Loucy (cell line): Measurements from ENCODE around the gene EIF4E3.

ENCODE experiments used
- H2AFZ ChIP-seq: fragments of 200-600 bp; sonication (generic); 2 replicates; pipeline ENCODE4 v1.6.0; 2016; ENCODE audit warnings: antibody characterized with exemption, mild to moderate bottlenecking, low read length, moderate library complexity
- H3F3A ChIP-seq: fragments of 200-600 bp; 2 replicates; pipeline ENCODE4 v1.6.0; 2016; ENCODE audit warnings: antibody characterized with exemption, low read depth, mild to moderate bottlenecking
- H3K27me3 ChIP-seq: fragments of 200-600 bp; sonication (generic); 2 replicates; pipeline ENCODE4 v1.6.1; 2014; ENCODE audit warnings: low read length, mild to moderate bottlenecking; ENCODE audit not compliant: insufficient read depth, poor library complexity, severe bottlenecking
- H3K36me3 ChIP-seq: fragments of 200-600 bp; sonication (generic); 2 replicates; pipeline ENCODE4 v1.6.1; 2016; ENCODE audit warnings: low read length; ENCODE audit not compliant: insufficient read depth
- H3K4me1 ChIP-seq: fragments of 200-600 bp; sonication (generic); 2 replicates; pipeline ENCODE4 v1.5.1; 2014; ENCODE audit warnings: low read length, mild to moderate bottlenecking; ENCODE audit not compliant: insufficient read depth, poor library complexity, severe bottlenecking
- H3K4me2 ChIP-seq: fragments of 200-600 bp; sonication (generic); 2 replicates; pipeline ENCODE4 v1.6.0; 2014; ENCODE audit warnings: antibody characterized with exemption, low read length, low read depth, mild to moderate bottlenecking; ENCODE audit not compliant: poor library complexity, severe bottlenecking
- H3K4me3 ChIP-seq: fragments of 200-600 bp; sonication (generic); 2 replicates; pipeline ENCODE4 v1.5.1; 2014; ENCODE audit warnings: low read length, mild to moderate bottlenecking, mixed read lengths; ENCODE audit not compliant: poor library complexity, severe bottlenecking
- H3K79me2 ChIP-seq: fragments of 200-600 bp; sonication (generic); 2 replicates; pipeline ENCODE4 v1.6.1; 2014; ENCODE audit warnings: low read length; ENCODE audit not compliant: insufficient read depth
- H3K9ac ChIP-seq: fragments of 200-600 bp; sonication (generic); 2 replicates; pipeline ENCODE4 v1.6.0; 2014; ENCODE audit warnings: mild to moderate bottlenecking, low read depth, low read length, moderate library complexity; ENCODE audit not compliant: poor library complexity, severe bottlenecking
- H3K9me2 ChIP-seq: fragments of 200-600 bp; sonication (generic); replicated peaks from 2 replicates; pipeline ENCODE4 v1.6.1; 2016; ENCODE audit warnings: low read depth, low read length, mixed read lengths
- H3K9me3 ChIP-seq: fragments of 200-600 bp; sonication (generic); 2 replicates; pipeline ENCODE4 v1.6.1; 2014; ENCODE audit warnings: mild to moderate bottlenecking, antibody characterized with exemption, low read length, low read depth; ENCODE audit not compliant: insufficient read depth
- H4K20me1 ChIP-seq: fragments of 200-600 bp; sonication (generic); 2 replicates; pipeline ENCODE4 v1.6.0; 2014; ENCODE audit warnings: antibody characterized with exemption, low read length, mild to moderate bottlenecking; ENCODE audit not compliant: insufficient read depth, poor library complexity, severe bottlenecking
- EZH2phosphoT487 ChIP-seq: fragments of 200-600 bp; IDR thresholded peaks from 2 replicates; pipeline ENCODE4 v1.6.1; 2018; ENCODE audit warnings: antibody characterized with exemption, mild to moderate bottlenecking, moderate library complexity, borderline replicate concordance
- TF ChIP-seq, protein P1 (sequence below): fragments of 200-600 bp; sonication (generic); conservative IDR thresholded peaks from 2 replicates; pipeline ENCODE4 v1.5.1; 2014; ENCODE audit warnings: mild to moderate bottlenecking, antibody characterized with exemption, low read length

The EIF4E3 gene

DNA sequence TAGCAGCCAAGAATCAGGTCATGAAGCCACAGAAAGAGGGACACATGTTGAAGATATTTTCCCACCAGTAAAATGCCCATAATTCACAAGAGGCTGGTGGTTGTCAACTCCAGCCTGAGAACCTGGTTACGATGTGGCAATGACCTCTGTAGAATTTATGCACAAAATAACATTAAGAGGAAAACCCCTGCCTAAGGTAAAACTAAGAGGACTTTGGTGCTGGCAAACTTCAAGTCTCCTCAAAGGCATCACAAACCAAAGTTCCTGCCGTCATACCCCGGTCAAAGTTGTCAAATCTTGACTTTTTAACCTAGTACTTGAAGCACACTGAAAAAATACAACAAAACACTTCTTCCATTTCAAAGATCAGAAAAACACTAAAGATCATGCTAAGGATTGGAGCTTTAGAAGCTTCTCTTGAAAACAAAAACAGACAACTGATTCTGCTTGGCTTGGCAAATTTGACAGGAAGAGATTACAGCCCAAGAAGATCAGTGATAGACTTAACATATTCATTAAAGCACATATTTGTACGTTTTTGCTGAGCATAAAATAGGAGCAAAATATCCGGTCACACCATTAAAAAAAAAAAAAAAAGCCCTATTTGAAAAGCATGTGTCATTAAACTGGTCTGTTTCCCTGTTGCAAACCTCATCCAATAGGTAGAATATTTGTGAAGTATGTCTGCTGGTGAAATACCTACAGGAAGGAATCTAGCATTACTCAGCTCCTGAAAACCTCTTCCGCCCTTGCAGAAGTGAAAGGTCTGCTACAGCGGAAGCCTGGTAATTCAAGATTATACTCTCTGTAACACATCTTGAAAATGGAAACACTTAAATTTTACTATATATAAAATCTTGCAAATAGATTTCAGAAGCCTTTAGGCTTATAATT is 22.8 kb downstream of the EIF4E3 start:
- Histone ChIP-seq H3K9me3 (no peaks in the 10 kb centered on the region), H3K9ac (peak overlapping the region; percentile 62), H3K36me3 (no peaks in the 10 kb centered on the region), H3K27me3 (no peaks in the 10 kb centered on the region), H3K4me1 (peaks cover 54% of the 10 kb centered on the region), H3K4me2 (peak overlapping the region; percentile 70), H2AFZ (peak overlapping the region; percentile 4; the same call in 1 of the 2 replicates), H4K20me1 (no peaks in the 10 kb centered on the region), H3F3A (peaks cover 22% of the 10 kb centered on the region), H3K79me2 (no peaks in the 10 kb centered on the region), H3K4me3 (peak overlapping the region; percentile 63), H3K9me2 (no peaks in the 10 kb centered on the region)
- no peak for TF ChIP-seq EZH2phosphoT487
- TF ChIP-seq, protein P1, sequence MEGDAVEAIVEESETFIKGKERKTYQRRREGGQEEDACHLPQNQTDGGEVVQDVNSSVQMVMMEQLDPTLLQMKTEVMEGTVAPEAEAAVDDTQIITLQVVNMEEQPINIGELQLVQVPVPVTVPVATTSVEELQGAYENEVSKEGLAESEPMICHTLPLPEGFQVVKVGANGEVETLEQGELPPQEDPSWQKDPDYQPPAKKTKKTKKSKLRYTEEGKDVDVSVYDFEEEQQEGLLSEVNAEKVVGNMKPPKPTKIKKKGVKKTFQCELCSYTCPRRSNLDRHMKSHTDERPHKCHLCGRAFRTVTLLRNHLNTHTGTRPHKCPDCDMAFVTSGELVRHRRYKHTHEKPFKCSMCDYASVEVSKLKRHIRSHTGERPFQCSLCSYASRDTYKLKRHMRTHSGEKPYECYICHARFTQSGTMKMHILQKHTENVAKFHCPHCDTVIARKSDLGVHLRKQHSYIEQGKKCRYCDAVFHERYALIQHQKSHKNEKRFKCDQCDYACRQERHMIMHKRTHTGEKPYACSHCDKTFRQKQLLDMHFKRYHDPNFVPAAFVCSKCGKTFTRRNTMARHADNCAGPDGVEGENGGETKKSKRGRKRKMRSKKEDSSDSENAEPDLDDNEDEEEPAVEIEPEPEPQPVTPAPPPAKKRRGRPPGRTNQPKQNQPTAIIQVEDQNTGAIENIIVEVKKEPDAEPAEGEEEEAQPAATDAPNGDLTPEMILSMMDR: no peak

DNA sequence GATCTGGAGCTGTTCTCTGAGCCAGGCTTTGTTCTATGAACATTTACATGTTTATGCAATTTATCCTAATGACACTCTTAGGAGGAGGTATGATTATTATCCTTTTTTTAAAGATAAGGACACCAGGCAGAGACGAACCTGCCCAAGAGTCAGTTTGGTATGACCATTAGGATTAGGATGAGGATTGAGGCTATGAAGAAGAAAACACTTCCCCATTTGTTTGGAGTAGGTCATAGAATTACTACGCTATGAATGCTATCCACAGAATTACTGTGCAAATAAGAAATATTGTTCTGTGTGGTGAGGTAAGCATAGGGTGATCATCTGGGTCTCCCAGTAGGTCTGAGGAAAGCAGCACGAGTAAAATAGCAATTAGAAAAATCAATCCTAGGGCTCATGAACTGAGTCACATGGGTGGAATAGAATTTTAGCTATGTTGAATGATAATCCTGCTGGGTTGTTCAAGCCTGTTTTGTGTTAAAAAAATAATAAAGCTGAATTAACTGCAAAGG is 23.9 kb downstream of the EIF4E3 start:
- Histone ChIP-seq H3K9me2 (no peaks in the 10 kb centered on the region), H3K4me3 (peak overlapping the region; percentile 63), H3K9ac (peak overlapping the region; percentile 62), H2AFZ (no peak overlapping the region), H3K9me3 (no peaks in the 10 kb centered on the region), H3K27me3 (no peaks in the 10 kb centered on the region), H3K4me2 (peak overlapping the region; percentile 70), H3K4me1 (peaks cover 54% of the 10 kb centered on the region), H3K79me2 (no peaks in the 10 kb centered on the region), H3F3A (peaks cover 22% of the 10 kb centered on the region), H4K20me1 (no peaks in the 10 kb centered on the region), H3K36me3 (no peaks in the 10 kb centered on the region)
- no peak for TF ChIP-seq EZH2phosphoT487

DNA sequence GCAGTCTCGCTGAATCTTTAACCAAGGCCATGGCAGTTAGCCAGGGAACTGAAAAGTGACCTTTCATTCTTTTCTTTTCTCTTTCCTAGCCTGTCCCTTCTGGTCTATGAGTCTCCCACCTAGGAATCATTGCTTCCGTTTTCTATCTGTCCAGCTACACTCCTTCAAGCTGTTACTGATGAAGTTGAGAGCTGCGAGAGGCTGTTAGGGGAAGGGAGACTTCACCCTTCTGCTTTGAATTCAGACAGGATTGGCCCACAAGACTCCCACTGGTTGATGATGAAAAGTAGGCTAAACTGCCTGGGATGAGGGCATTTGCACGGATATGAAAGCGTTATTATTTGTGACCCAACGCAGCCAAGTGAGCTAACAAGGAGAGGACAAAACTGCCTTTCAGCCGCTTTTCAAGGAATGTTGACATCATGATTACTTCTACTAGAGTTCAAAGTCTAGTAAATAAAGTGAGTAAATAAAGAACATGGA is 30.2 kb downstream of the EIF4E3 start:
- no peaks in the 10 kb centered on the region for H3K36me3 ChIP-seq
- H3K9me2 ChIP-seq: no peaks in the 10 kb centered on the region
- no peaks in the 10 kb centered on the region for H3K79me2 ChIP-seq
- H3K9ac ChIP-seq: no peak overlapping the region
- H3K9me3 ChIP-seq: no peaks in the 10 kb centered on the region
- H3K4me3 ChIP-seq: no peak overlapping the region
- no peaks in the 10 kb centered on the region for H3K27me3 ChIP-seq
- no peaks in the 10 kb centered on the region for H3F3A ChIP-seq
- peaks cover 5% of the 10 kb centered on the region for H3K4me1 ChIP-seq
- H4K20me1 ChIP-seq: no peaks in the 10 kb centered on the region
- no peak overlapping the region for H2AFZ ChIP-seq
- TF ChIP-seq EZH2phosphoT487: no peak
- TF ChIP-seq, protein P1: no peak
- no peak overlapping the region for H3K4me2 ChIP-seq
